Neural cell (in vitro differentiated cells): ENCODE measurements around the gene ZNF396. TPM values are rescaled to one million over a fixed set of nuclear protein-coding genes. Genes with fewer than 3 reads are reported as not detected.

Experiments used
- H2AFZ ChIP-seq: fragments of 200-600, 300-800 bp; sonication (generic), shearing (Covaris generic); 2 replicates; pipeline ENCODE4 v1.6.0; 2014; ENCODE audit warnings: low read depth, mild to moderate bottlenecking, antibody characterized with exemption, low read length, moderate library complexity
- H3F3A ChIP-seq: fragments of 200-600 bp; shearing (Covaris generic); 2 replicates; pipeline ENCODE4 v1.6.1; 2016; ENCODE audit warnings: mild to moderate bottlenecking, moderate library complexity, mixed read lengths, antibody characterized with exemption, low read length; ENCODE audit not compliant: insufficient read depth, poor library complexity, severe bottlenecking
- H3K27ac ChIP-seq: fragments of 200-600, 300-800 bp; sonication (generic), shearing (Covaris generic); 2 replicates; pipeline ENCODE4 v1.5.1; 2014; ENCODE audit warnings: mild to moderate bottlenecking, low read length, moderate library complexity
- H3K27me3 ChIP-seq: fragments of 300-800, 200-600 bp; sonication (generic), shearing (Covaris generic); 2 replicates; pipeline ENCODE4 v1.6.0; 2014; ENCODE audit warnings: mild to moderate bottlenecking, low read depth, low read length, moderate library complexity; ENCODE audit not compliant: insufficient read depth
- H3K36me3 ChIP-seq: fragments of 300-800, 200-600 bp; sonication (generic), shearing (Covaris generic); 2 replicates; pipeline ENCODE4 v1.5.1; 2014; ENCODE audit warnings: mild to moderate bottlenecking, antibody characterized with exemption, low read length, moderate library complexity; ENCODE audit not compliant: insufficient read depth
- H3K4me2 ChIP-seq: fragments of 300-800, 200-600 bp; sonication (generic), shearing (Covaris generic); 2 replicates; pipeline ENCODE4 v1.6.0; 2014; ENCODE audit warnings: mild to moderate bottlenecking, low read length
- H3K4me3 ChIP-seq: fragments of 300-800, 200-600 bp; sonication (generic), shearing (Covaris generic); 2 replicates; pipeline ENCODE4 v1.5.1; 2014; ENCODE audit warnings: mild to moderate bottlenecking, low read length, moderate library complexity
- H3K79me2 ChIP-seq: fragments of 200-600 bp; shearing (Covaris generic); replicated peaks from 2 replicates; pipeline ENCODE4 v1.6.0; 2014; ENCODE audit warnings: mild to moderate bottlenecking, low read length, moderate library complexity; ENCODE audit not compliant: insufficient read depth
- H3K9ac ChIP-seq: fragments of 300-800, 200-600 bp; sonication (generic), shearing (Covaris generic); 2 replicates; pipeline ENCODE4 v1.6.1; 2016; ENCODE audit warnings: mild to moderate bottlenecking, low read length, mixed read lengths
- H3K9me2 ChIP-seq: fragments of 200-600 bp; shearing (Covaris generic); 2 replicates; pipeline ENCODE4 v1.6.1; 2016; ENCODE audit warnings: mild to moderate bottlenecking, low read length, mixed read lengths; ENCODE audit not compliant: insufficient read depth
- H3K9me3 ChIP-seq: fragments of 200-600, 300-800 bp; sonication (generic), shearing (Covaris generic); 2 replicates; pipeline ENCODE4 v1.6.1; 2016; ENCODE audit warnings: mild to moderate bottlenecking, mixed run types, low read length, moderate library complexity, mixed read lengths
- H4K20me1 ChIP-seq: fragments of 200-600 bp; shearing (Covaris generic); 2 replicates; pipeline ENCODE4 v1.6.1; 2016; ENCODE audit warnings: mild to moderate bottlenecking, mixed run types; ENCODE audit not compliant: insufficient read depth
- EP300 ChIP-seq: fragments of 450-650 bp; conservative IDR thresholded peaks from 2 replicates; pipeline ENCODE4 v1.6.1; 2014; ENCODE audit warnings: antibody characterized with exemption, mild to moderate bottlenecking, moderate library complexity; ENCODE audit not compliant: poor library complexity, severe bottlenecking
- EZH2 ChIP-seq: fragments of 200-600, 300-800 bp; shearing (Covaris generic), sonication (generic); IDR thresholded peaks from 2 replicates; pipeline ENCODE4 v1.6.1; 2014; ENCODE audit warnings: antibody characterized with exemption, low read length, borderline replicate concordance, mild to moderate bottlenecking; ENCODE audit not compliant: insufficient read depth, poor library complexity, severe bottlenecking
- MXI1 ChIP-seq: fragments of 450-650 bp; conservative IDR thresholded peaks from 2 replicates; pipeline ENCODE4 v1.6.1; 2014; ENCODE audit warnings: antibody characterized with exemption, mild to moderate bottlenecking; ENCODE audit not compliant: poor library complexity, severe bottlenecking
- POLR2AphosphoS5 ChIP-seq: IDR thresholded peaks from 2 replicates; pipeline ENCODE4 v1.6.1; 2012
- RAD21 ChIP-seq: fragments of 450-650 bp; conservative IDR thresholded peaks from 2 replicates; pipeline ENCODE4 v1.6.1; 2014; ENCODE audit warnings: antibody characterized with exemption, mild to moderate bottlenecking, moderate library complexity
- SMC3 ChIP-seq: fragments of 450-650 bp; conservative IDR thresholded peaks from 2 replicates; pipeline ENCODE4 v1.6.1; 2014; ENCODE audit warnings: antibody characterized with exemption, mild to moderate bottlenecking, moderate library complexity; ENCODE audit not compliant: poor library complexity
- TAF1 ChIP-seq: IDR thresholded peaks from 2 replicates; pipeline ENCODE4 v1.6.1; 2012; ENCODE audit warnings: low read depth
- polyA plus RNA-seq: library from polyadenylated mRNA; depleted of rRNA; stranded (reverse); fragments of >200 nt; gene quantifications from 2 replicates; pipeline ENCODE4 v1.2.3, GENCODE V29; 2014
- TF ChIP-seq, protein P1 (sequence below): IDR thresholded peaks from 2 replicates; pipeline ENCODE4 v1.6.1; 2012; ENCODE audit warnings: borderline replicate concordance
- TF ChIP-seq, protein P2 (sequence below): fragments of 450-650 bp; IDR thresholded peaks from 2 replicates; pipeline ENCODE4 v1.5.1; 2014; ENCODE audit warnings: antibody characterized with exemption, mild to moderate bottlenecking, moderate library complexity; ENCODE audit not compliant: poor library complexity, severe bottlenecking

ZNF396 gene
- polyA plus RNA-seq, 1 donor from 2014 or later: 0.92 TPM

DNA sequence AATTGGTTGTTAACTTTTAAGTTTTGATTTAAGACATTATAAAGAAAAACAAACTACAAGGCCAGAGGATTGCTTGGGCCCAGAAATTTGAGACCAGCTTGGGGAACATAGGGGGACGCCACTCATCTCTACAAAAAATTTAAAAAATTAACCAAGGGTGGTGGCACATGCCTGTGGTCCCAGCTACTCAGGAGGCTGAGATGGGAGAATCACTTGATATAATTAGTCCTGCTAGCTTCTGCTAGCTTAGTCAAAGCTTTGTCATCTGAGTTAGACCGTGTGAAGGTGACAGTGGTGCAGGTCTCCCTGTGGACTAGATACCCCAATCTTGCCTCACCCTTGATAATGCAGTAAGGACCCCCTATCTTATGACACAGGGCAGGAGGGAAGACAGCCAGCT lies 6.0 kb upstream of the ZNF396 start:
- TF ChIP-seq TAF1: no peak
- no peak for TF ChIP-seq EP300
- TF ChIP-seq POLR2AphosphoS5: no peak
- TF ChIP-seq EZH2: no peak
- no peak for TF ChIP-seq RAD21
- TF ChIP-seq MXI1: no peak
- TF ChIP-seq, protein P1, sequence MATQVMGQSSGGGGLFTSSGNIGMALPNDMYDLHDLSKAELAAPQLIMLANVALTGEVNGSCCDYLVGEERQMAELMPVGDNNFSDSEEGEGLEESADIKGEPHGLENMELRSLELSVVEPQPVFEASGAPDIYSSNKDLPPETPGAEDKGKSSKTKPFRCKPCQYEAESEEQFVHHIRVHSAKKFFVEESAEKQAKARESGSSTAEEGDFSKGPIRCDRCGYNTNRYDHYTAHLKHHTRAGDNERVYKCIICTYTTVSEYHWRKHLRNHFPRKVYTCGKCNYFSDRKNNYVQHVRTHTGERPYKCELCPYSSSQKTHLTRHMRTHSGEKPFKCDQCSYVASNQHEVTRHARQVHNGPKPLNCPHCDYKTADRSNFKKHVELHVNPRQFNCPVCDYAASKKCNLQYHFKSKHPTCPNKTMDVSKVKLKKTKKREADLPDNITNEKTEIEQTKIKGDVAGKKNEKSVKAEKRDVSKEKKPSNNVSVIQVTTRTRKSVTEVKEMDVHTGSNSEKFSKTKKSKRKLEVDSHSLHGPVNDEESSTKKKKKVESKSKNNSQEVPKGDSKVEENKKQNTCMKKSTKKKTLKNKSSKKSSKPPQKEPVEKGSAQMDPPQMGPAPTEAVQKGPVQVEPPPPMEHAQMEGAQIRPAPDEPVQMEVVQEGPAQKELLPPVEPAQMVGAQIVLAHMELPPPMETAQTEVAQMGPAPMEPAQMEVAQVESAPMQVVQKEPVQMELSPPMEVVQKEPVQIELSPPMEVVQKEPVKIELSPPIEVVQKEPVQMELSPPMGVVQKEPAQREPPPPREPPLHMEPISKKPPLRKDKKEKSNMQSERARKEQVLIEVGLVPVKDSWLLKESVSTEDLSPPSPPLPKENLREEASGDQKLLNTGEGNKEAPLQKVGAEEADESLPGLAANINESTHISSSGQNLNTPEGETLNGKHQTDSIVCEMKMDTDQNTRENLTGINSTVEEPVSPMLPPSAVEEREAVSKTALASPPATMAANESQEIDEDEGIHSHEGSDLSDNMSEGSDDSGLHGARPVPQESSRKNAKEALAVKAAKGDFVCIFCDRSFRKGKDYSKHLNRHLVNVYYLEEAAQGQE: no peak
- TF ChIP-seq, protein P2, sequence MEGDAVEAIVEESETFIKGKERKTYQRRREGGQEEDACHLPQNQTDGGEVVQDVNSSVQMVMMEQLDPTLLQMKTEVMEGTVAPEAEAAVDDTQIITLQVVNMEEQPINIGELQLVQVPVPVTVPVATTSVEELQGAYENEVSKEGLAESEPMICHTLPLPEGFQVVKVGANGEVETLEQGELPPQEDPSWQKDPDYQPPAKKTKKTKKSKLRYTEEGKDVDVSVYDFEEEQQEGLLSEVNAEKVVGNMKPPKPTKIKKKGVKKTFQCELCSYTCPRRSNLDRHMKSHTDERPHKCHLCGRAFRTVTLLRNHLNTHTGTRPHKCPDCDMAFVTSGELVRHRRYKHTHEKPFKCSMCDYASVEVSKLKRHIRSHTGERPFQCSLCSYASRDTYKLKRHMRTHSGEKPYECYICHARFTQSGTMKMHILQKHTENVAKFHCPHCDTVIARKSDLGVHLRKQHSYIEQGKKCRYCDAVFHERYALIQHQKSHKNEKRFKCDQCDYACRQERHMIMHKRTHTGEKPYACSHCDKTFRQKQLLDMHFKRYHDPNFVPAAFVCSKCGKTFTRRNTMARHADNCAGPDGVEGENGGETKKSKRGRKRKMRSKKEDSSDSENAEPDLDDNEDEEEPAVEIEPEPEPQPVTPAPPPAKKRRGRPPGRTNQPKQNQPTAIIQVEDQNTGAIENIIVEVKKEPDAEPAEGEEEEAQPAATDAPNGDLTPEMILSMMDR: no peak
- TF ChIP-seq SMC3: no peak
- Histone ChIP-seq H3K9me2 (no peaks in the 10 kb centered on the region), H3F3A (no peaks in the 10 kb centered on the region), H3K27ac (no peak overlapping the region), H4K20me1 (no peaks in the 10 kb centered on the region), H3K27me3 (no peaks in the 10 kb centered on the region), H3K79me2 (no peaks in the 10 kb centered on the region), H3K4me3 (no peak overlapping the region), H3K36me3 (no peaks in the 10 kb centered on the region), H3K9ac (no peak overlapping the region), H3K4me2 (no peak overlapping the region), H2AFZ (no peak overlapping the region), H3K9me3 (no peaks in the 10 kb centered on the region)

DNA sequence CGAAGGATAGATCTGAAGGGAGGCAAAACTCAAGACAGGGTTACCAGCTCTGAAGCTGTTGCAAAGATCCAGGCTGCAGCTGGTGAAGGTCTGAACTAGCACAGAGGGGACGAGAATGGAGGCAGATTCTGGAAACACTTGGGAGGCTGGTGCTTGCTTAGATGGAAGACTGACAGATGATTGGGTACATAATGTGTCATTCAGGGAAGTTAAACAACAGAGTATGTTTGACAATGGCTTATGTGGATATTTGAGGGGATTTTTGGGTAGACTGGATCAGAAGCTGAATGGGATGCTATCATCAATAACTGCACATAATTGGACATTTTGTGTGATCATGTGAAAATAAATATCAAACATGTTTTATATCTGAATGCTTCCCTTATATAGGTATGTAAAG lies 2.3 kb upstream of the ZNF396 start:
- no peak overlapping the region for H3K4me2 ChIP-seq
- no peaks in the 10 kb centered on the region for H3F3A ChIP-seq

More for the DNA sequence above, 2.3 kb upstream of the ZNF396 start:
- Histone ChIP-seq H3K4me3 (no peak overlapping the region), H3K36me3 (no peaks in the 10 kb centered on the region), H3K9me3 (no peaks in the 10 kb centered on the region), H3K9me2 (no peaks in the 10 kb centered on the region), H3K27ac (no peak overlapping the region), H3K27me3 (peaks cover 6% of the 10 kb centered on the region), H3K79me2 (no peaks in the 10 kb centered on the region), H4K20me1 (no peaks in the 10 kb centered on the region), H2AFZ (no peak overlapping the region), H3K9ac (no peak overlapping the region)
- no peak for TF ChIP-seq MXI1
- no peak for TF ChIP-seq SMC3
- no peak for TF ChIP-seq EZH2
- no peak for TF ChIP-seq TAF1
- TF ChIP-seq, protein P2: no peak
- TF ChIP-seq POLR2AphosphoS5: no peak
- TF ChIP-seq RAD21: no peak
- TF ChIP-seq EP300: no peak
- TF ChIP-seq, protein P1: no peak
